Hematopoietic multipotent progenitor cell treated with erythropoietin and hydrocortisone succinate and interleukin-3 and kit ligand, for 15 days (in vitro differentiated cells): Measurements from ENCODE around the gene ADGRE1.

Source experiments
- DNase-seq: peaks from one replicate; pipeline ENCODE4 v3.0.0-alpha.2; 2015; ENCODE audit warnings: low spot score

The ADGRE1 gene

GRCh38 chr19:6958791-6959190 lies 71.4 kb downstream of the ADGRE1 start:
- DNase-seq: no peak

- no peak for DNase-seq
Measured at GRCh38 chr19:6963244-6963852, 76.0 kb downstream of the ADGRE1 start.

GRCh38 chr19:6963937-6964336 lies 76.6 kb downstream of the ADGRE1 start:
- DNase-seq: peak; percentile 29

- DNase-seq: no peak
Measured at GRCh38 chr19:6967967-6968366, 80.6 kb downstream of the ADGRE1 start.

GRCh38 chr19:6969490-6969889 lies 82.1 kb downstream of the ADGRE1 start:
- no peak for DNase-seq

GRCh38 chr19:6970021-6970420 lies 82.6 kb downstream of the ADGRE1 start:
- DNase-seq: no peak

GRCh38 chr19:6970443-6970842 lies 83.1 kb downstream of the ADGRE1 start:
- DNase-seq: no peak

GRCh38 chr19:6971366-6971765 lies 84.0 kb downstream of the ADGRE1 start:
- DNase-seq: no peak

- no peak for DNase-seq
Measured at GRCh38 chr19:6976197-6976596, 88.8 kb downstream of the ADGRE1 start.

- no peak for DNase-seq
Measured at GRCh38 chr19:6979399-6979798, 92.0 kb downstream of the ADGRE1 start.

- DNase-seq: no peak
Measured at GRCh38 chr19:6983448-6983847, 96.1 kb downstream of the ADGRE1 start.

- DNase-seq: no peak
Measured at GRCh38 chr19:6987850-6988249, 100.5 kb downstream of the ADGRE1 start.

GRCh38 chr19:6988257-6988656 lies 100.9 kb downstream of the ADGRE1 start:
- DNase-seq: no peak
